T47D (cell line): ENCODE measurements around the gene ADH4.
"Not testable (repeated sequence)": the region's sequence is repeated elsewhere in the genome, so short reads cannot be mapped to it uniquely, and the experiment has no call there.

Experiments used
- DNase-seq, 2 experiments: peaks; one replicate each; pipeline versions ENCODE4 v3.0.0 to v3.0.0-alpha.2; 2011 to 2012; ENCODE audit warnings: low read depth in 1 of 2, low spot score in 1 of 2
- JUND ChIP-seq: IDR thresholded peaks from 2 replicates; pipeline ENCODE4 v1.6.1; 2012; ENCODE audit warnings: low read depth
- in situ Hi-C: cut with HindIII; loops from 2 replicates; pipeline ENCODE4 v1.10.0; 2016; ENCODE audit warnings: low sequenced_read_pairs, low pct_unique_long_range_greater_than_20kb

The ADH4 gene

DNA sequence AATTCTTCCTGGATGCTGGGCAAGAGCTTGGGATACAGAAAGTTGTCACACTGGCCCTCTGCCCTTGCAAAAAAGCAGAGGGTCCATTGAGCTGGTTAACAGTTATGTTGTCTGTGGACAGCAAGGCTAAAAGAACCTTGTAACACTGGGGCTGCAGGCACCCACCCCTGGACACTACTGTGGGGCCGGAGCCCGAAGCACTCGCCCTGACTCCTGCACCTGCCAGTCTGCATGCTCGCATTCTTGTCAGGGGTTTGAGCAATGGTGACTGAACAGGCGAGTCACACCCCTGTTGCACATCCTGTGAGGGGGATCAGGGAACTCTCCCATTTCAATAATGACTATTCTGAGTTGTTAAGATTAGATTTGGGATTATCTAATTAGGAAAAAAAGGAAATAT is 23.6 kb downstream of the ADH4 start:
- no peak for DNase-seq
- TF ChIP-seq JUND, result no peak
- in situ Hi-C loops, result no loop called here

DNA sequence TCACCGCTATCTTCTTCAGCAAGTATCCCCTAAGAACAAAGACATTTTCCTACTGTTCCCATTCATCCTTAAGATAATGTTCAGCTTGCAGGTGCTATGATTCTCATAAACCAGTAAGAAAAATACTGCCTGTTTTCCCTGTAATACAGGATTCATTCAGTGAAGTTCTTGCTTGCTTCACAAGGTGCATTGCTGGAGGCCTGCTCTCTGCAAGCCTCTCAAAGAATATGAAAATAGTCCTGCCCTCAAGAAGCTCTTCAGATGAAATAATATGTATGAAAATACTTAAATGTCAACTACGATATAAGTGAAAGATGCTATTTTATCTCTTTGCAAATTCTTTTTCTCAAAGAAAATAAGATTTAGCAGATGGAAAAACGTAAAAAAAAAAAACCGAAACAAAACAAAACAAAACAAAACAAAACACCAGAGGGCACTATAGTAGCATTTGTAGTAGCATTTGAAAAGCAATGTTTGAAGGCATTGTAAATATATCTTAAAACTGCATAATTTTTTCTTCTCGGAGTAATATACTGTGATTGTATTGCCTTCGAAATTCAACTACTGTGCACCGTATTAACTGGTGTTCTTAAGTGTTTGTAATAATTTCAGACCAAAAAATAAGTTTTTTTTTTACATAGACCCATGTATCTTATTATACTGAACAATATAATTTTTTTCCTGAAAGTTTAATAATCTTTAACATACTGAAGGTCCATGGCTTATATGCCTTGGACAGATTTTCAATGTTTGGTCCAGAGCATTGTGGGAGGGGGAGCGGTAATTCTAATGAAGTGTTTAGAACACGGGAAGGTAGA is 26.0 kb downstream of the ADH4 start:
- DNase-seq, result peak in 1 of 2 experiments; percentile 12
- in situ Hi-C loops, result no loop called here
- no peak for TF ChIP-seq JUND

DNA sequence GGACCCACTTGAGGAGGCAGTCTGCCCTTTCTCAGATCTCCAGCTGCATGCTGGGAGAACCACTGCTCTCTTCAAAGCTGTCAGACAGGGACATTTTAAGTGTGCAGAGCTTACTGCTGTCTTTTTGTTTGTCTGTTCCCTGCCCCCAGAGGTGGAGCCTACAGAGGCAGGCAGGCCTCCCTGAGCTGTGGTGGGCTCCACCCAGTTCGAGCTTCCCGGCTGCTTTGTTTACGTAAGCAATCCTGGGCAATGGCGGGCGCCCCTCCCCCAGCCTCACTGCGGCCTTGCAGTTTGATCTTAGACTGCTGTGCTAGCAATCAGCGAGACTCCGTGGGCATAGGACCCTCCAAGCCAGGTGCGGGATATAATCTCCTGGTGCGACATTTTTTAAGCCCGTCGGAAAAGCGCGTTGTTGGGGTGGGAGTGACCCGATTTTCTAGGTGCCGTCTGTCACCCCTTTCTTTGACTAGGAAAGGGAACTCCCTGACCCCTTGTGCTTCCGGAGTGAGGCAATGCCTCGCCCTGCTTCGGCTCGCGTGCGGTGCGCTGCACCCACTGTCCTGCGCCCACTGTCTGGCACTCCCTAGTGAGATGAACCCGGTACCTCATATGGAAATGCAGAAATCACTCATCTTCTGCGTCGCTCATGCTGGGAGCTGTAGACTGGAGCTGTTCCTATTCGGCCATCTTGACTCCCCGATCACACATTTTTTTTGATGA is 26.8 kb downstream of the ADH4 start:
- in situ Hi-C loops, DNase-seq: not testable (repeated sequence)

DNA sequence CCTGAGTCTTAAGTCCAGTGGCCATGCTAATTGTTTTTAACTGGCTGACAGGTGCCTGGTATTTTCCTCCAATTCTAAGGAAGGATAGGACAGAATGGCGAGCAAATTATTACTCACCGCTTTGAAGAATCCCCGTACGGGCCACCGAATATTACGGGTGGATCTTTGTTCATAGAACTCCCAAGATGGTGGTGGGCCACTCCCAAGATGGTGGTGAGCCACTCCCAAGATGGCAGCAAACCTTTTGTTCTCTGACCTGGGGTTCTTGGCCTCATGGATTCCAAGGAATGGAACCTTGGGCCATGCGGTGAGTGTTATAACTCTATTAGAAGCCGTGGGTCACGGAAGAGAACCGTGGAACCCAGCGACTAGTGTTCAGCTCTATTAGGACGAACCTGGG is 34.8 kb downstream of the ADH4 start:
- DNase-seq, in situ Hi-C loops: not testable (repeated sequence)

DNA sequence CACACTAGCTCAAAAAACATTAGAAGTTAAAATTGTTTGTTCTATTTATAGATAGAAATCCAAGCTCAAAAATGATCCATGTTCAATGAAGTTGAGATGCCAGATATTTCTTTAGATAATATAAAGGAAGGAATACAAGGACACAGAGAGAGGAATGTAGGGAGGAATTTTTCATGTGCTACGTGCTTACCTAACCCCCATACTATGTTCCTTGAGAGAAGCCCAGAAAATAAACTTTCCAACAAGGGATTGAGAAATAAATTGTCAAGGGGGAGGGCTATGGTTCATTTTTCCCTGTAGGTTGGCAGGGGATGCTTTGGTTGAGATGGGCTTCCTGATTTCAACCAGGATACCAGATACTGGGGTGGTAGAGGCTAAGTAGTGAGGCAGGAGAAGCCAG is 39.9 kb downstream of the ADH4 start:
- in situ Hi-C loops, result no loop called here
- no peak for DNase-seq
- no peak for TF ChIP-seq JUND

DNA sequence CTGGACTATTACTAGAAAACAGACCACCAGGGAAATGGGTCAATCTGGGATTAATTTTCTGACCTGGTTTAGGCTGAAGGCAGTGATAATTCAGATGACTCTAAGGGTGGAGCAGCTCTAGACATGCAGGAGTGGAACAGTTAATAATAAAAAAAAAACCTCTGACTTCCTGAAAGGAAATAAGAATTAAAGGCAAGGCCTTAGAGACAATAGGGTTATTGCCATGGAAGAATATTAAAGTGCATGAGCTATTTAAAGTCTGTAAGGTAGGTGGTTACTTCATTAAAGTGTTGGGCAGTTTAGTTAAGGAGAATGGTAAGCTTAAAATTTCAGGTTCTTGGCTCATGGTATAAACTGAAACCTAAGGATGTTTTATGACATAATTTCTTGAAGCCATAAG is 40.9 kb downstream of the ADH4 start:
- in situ Hi-C loops, result no loop called here
- TF ChIP-seq JUND, result no peak
- no peak for DNase-seq

DNA sequence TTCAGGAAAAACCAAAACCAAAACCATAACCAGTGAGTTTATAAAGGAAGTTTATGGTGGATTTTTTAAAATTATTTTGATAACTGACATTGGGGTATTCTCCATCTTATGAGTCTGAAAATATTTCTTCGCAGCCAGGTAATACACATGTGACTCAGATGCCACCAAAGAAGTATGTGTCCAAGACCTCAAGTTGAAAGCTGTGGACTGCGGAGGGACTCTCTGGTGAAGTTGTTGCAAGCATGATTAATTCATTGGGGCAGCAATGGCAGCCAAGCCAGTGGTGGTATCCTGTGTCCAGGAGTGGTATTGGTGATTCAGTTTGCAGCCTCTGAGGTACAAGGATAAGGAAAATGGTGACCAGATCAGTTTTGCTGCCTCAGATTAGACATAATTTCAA is 41.5 kb downstream of the ADH4 start:
- no peak for DNase-seq
- in situ Hi-C loops, result no loop called here
- TF ChIP-seq JUND, result no peak

DNA sequence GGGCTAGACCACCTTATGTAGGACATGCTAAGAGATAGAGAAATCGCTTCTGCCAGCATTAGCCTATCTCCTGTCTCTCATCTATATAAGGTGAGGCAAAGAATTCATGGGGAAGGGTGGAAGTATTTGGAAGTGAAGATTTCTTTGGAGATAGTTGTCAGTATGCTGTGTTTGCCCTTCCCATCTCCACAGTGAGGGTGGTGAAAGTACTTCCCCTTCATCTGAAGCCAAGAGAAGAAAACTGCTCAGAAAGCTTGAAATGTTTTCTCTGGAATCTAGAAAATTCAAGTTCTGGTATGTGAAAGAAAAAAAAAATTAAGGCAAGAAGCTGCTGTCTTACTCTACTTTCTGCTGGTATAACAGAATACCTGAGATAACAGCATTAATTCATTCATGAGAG is 43.2 kb downstream of the ADH4 start:
- TF ChIP-seq JUND, result no peak
- in situ Hi-C loops, result no loop called here
- no peak for DNase-seq

DNA sequence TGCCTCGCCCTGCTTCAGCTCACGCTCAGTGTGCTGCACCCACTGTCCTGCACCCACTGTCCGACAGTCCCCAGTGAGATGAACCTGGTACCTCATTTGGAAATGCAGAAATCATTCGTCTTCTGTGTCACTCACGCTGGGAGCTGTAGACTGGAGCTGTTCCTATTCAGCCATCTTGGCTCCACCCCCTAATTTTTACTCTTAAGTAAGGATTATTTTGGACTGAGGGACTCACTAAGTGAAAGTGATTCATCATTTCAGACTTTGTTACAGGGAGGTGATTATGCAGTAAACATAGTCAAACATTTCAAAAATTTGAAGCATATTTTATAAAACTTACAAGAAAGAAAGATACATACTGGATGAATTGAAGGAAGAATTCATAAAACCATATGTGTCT is 44.3 kb downstream of the ADH4 start:
- in situ Hi-C loops, DNase-seq: not testable (repeated sequence)

DNA sequence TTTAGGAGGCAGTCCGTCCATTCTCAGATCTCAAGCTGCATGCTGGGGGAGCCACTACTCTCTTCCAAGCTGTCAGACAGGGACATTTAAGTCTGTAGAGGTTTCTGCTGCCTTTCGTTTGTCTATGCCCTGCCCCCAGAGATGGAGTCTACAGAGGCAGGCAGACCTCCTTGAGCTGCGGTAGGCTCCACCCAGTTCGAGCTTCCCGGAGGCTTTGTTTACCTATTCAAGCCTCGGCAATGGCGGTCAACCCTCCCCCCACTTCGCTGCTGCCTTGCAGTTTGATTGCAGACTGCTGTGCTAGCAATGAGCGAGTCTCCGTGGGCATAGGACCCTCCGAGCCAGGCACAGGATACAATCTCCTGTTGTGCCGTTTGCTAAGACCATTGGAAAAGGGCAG is 44.8 kb downstream of the ADH4 start:
- DNase-seq, result peak in 1 of 2 experiments; percentile 28
- in situ Hi-C loops, result no loop called here
- no peak for TF ChIP-seq JUND

DNA sequence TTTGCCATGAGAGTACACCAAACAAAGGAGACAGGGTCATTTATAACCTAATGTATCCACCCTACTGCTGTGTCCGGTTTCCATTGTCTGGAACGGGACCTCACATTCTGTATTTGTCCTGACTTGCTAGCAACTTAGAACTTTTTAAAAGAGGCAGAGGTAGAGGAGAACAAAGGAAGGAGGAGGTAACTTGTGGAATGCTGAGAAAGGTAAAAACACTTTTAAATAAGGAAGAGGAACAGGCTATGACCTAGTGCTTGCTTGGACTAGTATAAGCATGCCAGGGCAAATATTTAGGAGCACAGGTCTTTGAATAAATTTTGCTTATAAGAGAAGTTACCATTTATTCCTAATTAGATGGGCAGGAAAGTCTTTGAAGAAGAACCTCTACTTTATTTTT is 52.3 kb downstream of the ADH4 start:
- DNase-seq, in situ Hi-C loops: not testable (repeated sequence)

DNA sequence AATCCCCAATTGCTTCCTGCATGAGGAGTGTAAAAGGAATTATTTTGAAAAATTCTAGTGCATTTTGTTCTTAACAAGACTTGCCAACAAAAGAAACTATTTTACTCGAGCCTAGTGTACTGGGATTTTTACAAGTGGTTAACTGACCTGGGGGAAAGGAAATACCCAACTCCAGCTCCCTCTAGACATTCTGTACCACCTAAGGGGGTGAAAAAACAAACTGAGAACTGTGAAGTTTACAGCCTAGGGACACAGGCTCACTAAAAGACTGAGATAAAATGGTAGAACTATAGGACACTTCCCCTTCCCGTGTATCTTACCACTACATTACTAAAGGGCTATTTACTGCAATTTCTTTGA is 52.9 kb downstream of the ADH4 start:
- DNase-seq, result no peak
- in situ Hi-C loops, result no loop called here
- TF ChIP-seq JUND, result no peak

DNA sequence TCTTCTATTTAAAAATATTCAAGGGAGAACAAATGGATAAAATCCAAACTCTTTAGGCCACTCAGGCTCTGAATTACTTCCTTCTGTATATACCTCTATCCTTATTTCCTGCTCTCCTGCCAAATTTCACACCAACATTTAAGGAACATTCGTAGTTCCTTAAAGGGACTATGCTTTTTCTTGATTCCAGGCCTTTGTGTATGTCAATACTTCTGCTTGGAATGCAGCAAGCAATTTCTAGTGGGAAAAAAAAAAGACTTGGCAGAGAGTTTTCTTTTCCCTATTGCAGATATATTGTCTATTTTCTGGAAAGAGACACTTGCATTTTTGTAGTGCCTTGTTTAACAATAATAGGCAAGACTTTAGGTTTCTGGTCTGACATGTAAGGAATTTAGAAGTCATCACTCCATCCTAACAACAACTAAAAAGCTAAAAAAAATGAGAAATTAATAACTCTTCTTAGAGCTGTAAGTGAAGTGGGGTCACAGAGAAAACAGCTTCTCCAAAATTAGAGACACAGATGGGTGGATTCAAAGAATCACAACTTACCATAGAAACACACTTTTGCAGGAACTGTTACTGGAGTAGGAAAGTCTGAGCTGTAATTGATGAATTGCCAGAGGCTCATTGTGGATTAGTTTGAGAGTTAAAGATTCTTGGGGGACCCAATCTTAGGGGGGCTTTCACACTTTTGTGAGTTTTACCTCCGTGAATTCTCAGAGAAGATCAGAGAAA is 53.4 kb downstream of the ADH4 start:
- no peak for DNase-seq
- in situ Hi-C loops, result no loop called here
- no peak for TF ChIP-seq JUND
